Neuronal stem cell (in vitro differentiated cells): ENCODE measurements around the gene GRPEL2.

Experiments
- DNase-seq: peaks from one replicate; pipeline ENCODE4 v3.0.0-alpha.2; 2013; ENCODE audit warnings: low spot score
- H2AFZ ChIP-seq: one replicate; pipeline ENCODE4 v1.6.1; 2013; ENCODE audit warnings: mild to moderate bottlenecking, low read length, inconsistent platforms
- H2AK5ac ChIP-seq: 2 replicates; pipeline ENCODE4 v1.6.1; 2013; ENCODE audit warnings: low read depth, mild to moderate bottlenecking, inconsistent platforms, low read length, moderate library complexity, mixed read lengths
- H2BK120ac ChIP-seq: 2 replicates; pipeline ENCODE4 v1.6.1; 2013; ENCODE audit warnings: low read depth, mild to moderate bottlenecking, inconsistent platforms, low read length, moderate library complexity, mixed read lengths
- H2BK12ac ChIP-seq: one replicate; pipeline ENCODE4 v1.6.1; 2013; ENCODE audit warnings: low read length, inconsistent platforms
- H2BK15ac ChIP-seq: 2 replicates; pipeline ENCODE4 v1.6.1; 2013; ENCODE audit warnings: mild to moderate bottlenecking, low read length, inconsistent platforms, mixed read lengths
- H2BK5ac ChIP-seq: one replicate; pipeline ENCODE4 v1.6.1; 2013; ENCODE audit warnings: inconsistent platforms, mild to moderate bottlenecking, low read length, moderate library complexity
- H3K14ac ChIP-seq: one replicate; pipeline ENCODE4 v1.6.1; 2013; ENCODE audit warnings: low read length, inconsistent platforms
- H3K18ac ChIP-seq: 2 replicates; pipeline ENCODE4 v1.6.1; 2013; ENCODE audit warnings: low read length, inconsistent platforms
- H3K23ac ChIP-seq: 2 replicates; pipeline ENCODE4 v1.6.1; 2013; ENCODE audit warnings: low read depth, mild to moderate bottlenecking, mixed read lengths, low read length, inconsistent platforms; ENCODE audit not compliant: poor library complexity
- H3K27ac ChIP-seq: replicated peaks from 3 replicates; pipeline ENCODE4 v1.5.1; 2013; ENCODE audit warnings: low read length, inconsistent platforms
- H3K27me3 ChIP-seq, 3 experiments: 2 replicates each; pipeline ENCODE4 v1.6.1; 2013; ENCODE audit warnings: low read length in 3 of 3, mild to moderate bottlenecking in 2 of 3, inconsistent platforms in 1 of 3, low read depth in 1 of 3, mixed read lengths in 1 of 3, moderate library complexity in 1 of 3; ENCODE audit not compliant: control insufficient read depth in 3 of 3, insufficient read depth in 3 of 3
- H3K36me3 ChIP-seq, 2 donors: replicated peaks in 1 of 2; 2 replicates each; pipeline ENCODE4 v1.6.1; 2013; ENCODE audit warnings: low read length in 2 of 2; ENCODE audit not compliant: control insufficient read depth in 2 of 2, insufficient read depth in 2 of 2
- H3K4ac ChIP-seq: 2 replicates; pipeline ENCODE4 v1.6.1; 2013; ENCODE audit warnings: inconsistent platforms, mild to moderate bottlenecking, low read length, moderate library complexity
- H3K4me1 ChIP-seq, 2 donors: 1 replicate in 1 of 2; 2 replicates in 1 of 2; pipeline ENCODE4 v1.6.1; 2013; ENCODE audit warnings: low read length in 2 of 2, low read depth in 1 of 2; ENCODE audit not compliant: control insufficient read depth in 2 of 2, insufficient read depth in 1 of 2
- H3K4me2 ChIP-seq: one replicate; pipeline ENCODE4 v1.6.1; 2013; ENCODE audit warnings: mild to moderate bottlenecking, low read length, inconsistent platforms; ENCODE audit not compliant: insufficient read depth, poor library complexity, severe bottlenecking
- H3K4me3 ChIP-seq, 2 donors: 2 replicates each; pipeline ENCODE4 v1.5.1; 2013; ENCODE audit warnings: low read length in 2 of 2, mild to moderate bottlenecking in 2 of 2, inconsistent platforms in 1 of 2, moderate library complexity in 1 of 2
- H3K79me1 ChIP-seq: one replicate; pipeline ENCODE4 v1.6.1; 2013; ENCODE audit warnings: low read depth, mild to moderate bottlenecking, inconsistent platforms, low read length, moderate library complexity
- H3K9ac ChIP-seq: one replicate; pipeline ENCODE4 v1.6.1; 2013; ENCODE audit warnings: mild to moderate bottlenecking, low read depth, low read length, inconsistent platforms; ENCODE audit not compliant: poor library complexity
- H3K9me3 ChIP-seq, 2 donors: replicated peaks in 1 of 2; 2 replicates each; pipeline versions ENCODE3 to v1.6.1; 2013; ENCODE audit warnings: low read length in 2 of 2, mild to moderate bottlenecking in 2 of 2, inconsistent platforms in 1 of 2, low read depth in 1 of 2, mixed read lengths in 1 of 2, moderate library complexity in 1 of 2; ENCODE audit not compliant: control insufficient read depth in 2 of 2, insufficient read depth in 1 of 2
- H4K8ac ChIP-seq: one replicate; pipeline ENCODE4 v1.6.1; 2013; ENCODE audit warnings: low read depth, mild to moderate bottlenecking, inconsistent platforms, low read length, moderate library complexity
- H4K91ac ChIP-seq: one replicate; pipeline ENCODE4 v1.6.1; 2013; ENCODE audit warnings: low read length, low read depth, mild to moderate bottlenecking, inconsistent platforms; ENCODE audit not compliant: poor library complexity
- WGBS, 2 donors: extraction: QIAGEN DNeasy Blood & Tissue Kit; methylation state at CpG; one replicate each; pipeline ENCODE4 v1.1.7; 2013; ENCODE audit warnings: missing lambda C conversion rate in 2 of 2, mixed read lengths in 1 of 2; ENCODE audit not compliant: insufficient read length in 2 of 2, insufficient replicate concordance in 1 of 2; ENCODE audit errors: extremely low coverage in 2 of 2; 5-methylcytosine and 5-hydroxymethylcytosine counted together

Gene GRPEL2

DNA sequence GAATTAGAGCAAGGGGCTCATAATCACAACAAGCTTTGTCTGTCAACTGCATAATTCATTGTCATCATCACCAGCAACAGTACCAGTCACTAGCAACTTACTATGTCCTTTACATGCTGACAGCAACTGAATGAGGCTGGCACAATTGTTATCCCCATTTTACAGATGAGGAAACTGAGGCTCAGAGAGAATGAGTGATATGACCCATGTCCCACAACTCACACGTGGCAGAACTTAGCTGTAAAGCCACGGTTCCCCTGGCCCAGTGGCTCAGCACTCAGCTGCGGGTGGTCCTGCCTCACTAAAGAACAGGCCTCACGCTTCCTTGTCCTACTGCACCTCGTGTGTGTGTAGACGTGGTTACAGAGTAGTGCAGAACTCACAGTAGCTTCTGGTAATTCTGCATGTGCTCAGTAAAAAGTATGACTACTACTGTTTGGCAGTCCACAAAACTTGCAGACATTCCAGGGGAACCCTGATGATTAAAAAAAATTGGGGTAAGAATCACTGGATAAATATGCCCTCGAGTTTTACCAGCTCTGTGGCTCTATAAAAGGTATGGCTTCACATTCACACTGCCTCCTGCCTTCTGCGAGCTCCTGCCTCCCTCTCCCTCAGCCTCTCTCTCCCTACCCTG lies 43.4 kb upstream of the GRPEL2 start:
- no peak overlapping the region for H3K14ac ChIP-seq
- DNase-seq, result no peak
- H2BK15ac ChIP-seq, result no peak overlapping the region
- H2AFZ ChIP-seq, result peak overlapping the region; percentile 36
- H3K4me2 ChIP-seq, result no peak overlapping the region
- H3K4me1 ChIP-seq, result peaks cover 0 to 6% of the 10 kb centered on the region in 2 donors
- no peak overlapping the region for H2BK5ac ChIP-seq
- no peak overlapping the region for H3K23ac ChIP-seq
- peaks cover 2% of the 10 kb centered on the region for H3K79me1 ChIP-seq
- H2AK5ac ChIP-seq, result no peak overlapping the region
- no peak overlapping the region for H4K91ac ChIP-seq
- no peak overlapping the region for H3K18ac ChIP-seq
- H3K27me3 ChIP-seq, result peaks cover 0 to 43% (median 0%) of the 10 kb centered on the region in 3 experiments
- H2BK120ac ChIP-seq, result no peak overlapping the region
- H3K9ac ChIP-seq, result no peak overlapping the region
- WGBS, 2 donors, result no CpG with 5 or more reads among the region's 8 CpGs
- peak overlapping the region in 1 of 2 donors; percentile 28 for H3K4me3 ChIP-seq
- H4K8ac ChIP-seq, result no peak overlapping the region
- H2BK12ac ChIP-seq, result no peak overlapping the region
- no peaks in the 10 kb centered on the region for H3K36me3 ChIP-seq
- H3K9me3 ChIP-seq, result no peaks in the 10 kb centered on the region
- H3K4ac ChIP-seq, result no peak overlapping the region
- no peak overlapping the region for H3K27ac ChIP-seq

DNA sequence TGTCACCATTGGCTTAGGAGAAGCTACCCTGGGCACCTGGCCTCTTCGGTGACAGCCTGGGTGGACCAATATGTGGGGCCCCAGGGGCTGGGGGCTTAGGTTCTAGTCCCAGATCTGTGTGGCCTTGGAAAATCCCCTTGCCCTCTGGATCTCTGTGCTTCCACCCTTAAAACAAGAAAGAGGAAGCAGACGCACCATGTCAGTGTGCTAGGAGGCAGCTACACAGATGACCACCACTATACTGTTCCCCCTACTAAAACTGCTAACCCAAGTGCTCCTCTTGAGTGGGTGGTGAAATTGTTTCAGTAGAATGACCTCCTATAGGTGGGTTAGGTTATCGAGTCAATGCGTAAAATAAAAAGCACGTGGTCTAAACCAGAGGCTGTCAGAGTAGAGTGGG lies 42.7 kb upstream of the GRPEL2 start:
- Histone ChIP-seq H3K4me1 (peaks cover 0 to 6% of the 10 kb centered on the region in 2 donors), H3K4me2 (no peak overlapping the region), H3K4me3 (no peak overlapping the region), H2AFZ (no peak overlapping the region), H2BK120ac (no peak overlapping the region), H3K14ac (no peak overlapping the region), H2BK15ac (no peak overlapping the region), H3K36me3 (no peaks in the 10 kb centered on the region), H3K4ac (no peak overlapping the region), H2BK12ac (no peak overlapping the region), H3K9ac (no peak overlapping the region), H4K91ac (no peak overlapping the region), H3K27ac (no peak overlapping the region), H3K18ac (no peak overlapping the region), H3K9me3 (no peaks in the 10 kb centered on the region), H4K8ac (no peak overlapping the region), H2AK5ac (peak overlapping the region; percentile 18), H3K79me1 (no peaks in the 10 kb centered on the region), H3K27me3 (peaks cover 0 to 43% (median 0%) of the 10 kb centered on the region in 3 experiments), H3K23ac (no peak overlapping the region), H2BK5ac (no peak overlapping the region)
- no peak for DNase-seq
- WGBS, 2 donors, result no CpG with 5 or more reads among the region's 5 CpGs

DNA sequence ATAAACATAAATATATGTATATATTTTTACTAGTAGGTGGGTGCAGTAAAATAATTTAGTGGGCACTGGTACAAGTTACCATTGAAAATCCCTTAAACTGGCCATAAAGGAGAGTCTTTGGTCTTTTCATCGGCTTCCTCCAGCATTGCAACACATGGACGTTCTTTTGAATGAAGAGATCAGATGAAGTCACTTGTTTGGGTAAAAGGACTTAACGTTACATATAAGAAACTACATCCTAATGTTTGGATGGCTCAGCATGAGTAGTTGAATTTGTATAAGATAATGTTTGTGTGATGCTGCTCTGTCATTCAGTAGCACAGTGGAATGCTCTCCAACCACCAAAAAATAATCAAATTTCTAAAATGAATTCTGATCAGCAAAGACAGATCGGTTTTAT lies 42.1 kb upstream of the GRPEL2 start:
- no peak overlapping the region for H2AK5ac ChIP-seq
- H3K14ac ChIP-seq, result no peak overlapping the region
- H3K4me2 ChIP-seq, result no peak overlapping the region
- no peak overlapping the region for H3K18ac ChIP-seq
- H3K27me3 ChIP-seq, result peaks cover 0 to 44% (median 0%) of the 10 kb centered on the region in 3 experiments
- no peak overlapping the region for H3K9ac ChIP-seq
- H3K36me3 ChIP-seq, result no peaks in the 10 kb centered on the region
- no peak overlapping the region for H2BK5ac ChIP-seq
- no peak overlapping the region for H3K27ac ChIP-seq
- no peak overlapping the region for H4K8ac ChIP-seq
- no peak overlapping the region for H3K4me3 ChIP-seq
- no peak overlapping the region for H2AFZ ChIP-seq
- no peaks in the 10 kb centered on the region for H3K79me1 ChIP-seq
- no CpG with 5 or more reads among the region's 4 CpGs for WGBS, 2 donors
- no peak for DNase-seq
- no peak overlapping the region for H2BK12ac ChIP-seq
- peaks cover 0 to 6% of the 10 kb centered on the region in 2 donors for H3K4me1 ChIP-seq
- no peak overlapping the region for H4K91ac ChIP-seq
- H3K4ac ChIP-seq, result no peak overlapping the region
- H3K23ac ChIP-seq, result no peak overlapping the region
- no peak overlapping the region for H2BK15ac ChIP-seq
- H3K9me3 ChIP-seq, result no peaks in the 10 kb centered on the region
- H2BK120ac ChIP-seq, result no peak overlapping the region

GRCh38 chr5:149304195-149305078 lies 40.9 kb upstream of the GRPEL2 start:
- Histone ChIP-seq H3K23ac (no peak overlapping the region), H3K4me2 (no peak overlapping the region), H3K79me1 (no peaks in the 10 kb centered on the region), H4K8ac (no peak overlapping the region), H2AFZ (no peak overlapping the region), H2BK12ac (no peak overlapping the region), H3K14ac (no peak overlapping the region), H2BK5ac (no peak overlapping the region), H2AK5ac (peak overlapping the region; percentile 42), H3K4me1 (peaks cover 0 to 6% of the 10 kb centered on the region in 2 donors), H2BK15ac (no peak overlapping the region), H3K9ac (peak overlapping the region; percentile 65), H3K18ac (peak overlapping the region; percentile 21), H3K27me3 (peaks cover 0 to 49% (median 0%) of the 10 kb centered on the region in 3 experiments), H2BK120ac (no peak overlapping the region), H3K36me3 (no peaks in the 10 kb centered on the region), H3K4me3 (no peak overlapping the region), H3K9me3 (no peaks in the 10 kb centered on the region), H3K4ac (no peak overlapping the region), H3K27ac (no peak overlapping the region), H4K91ac (no peak overlapping the region)
- DNase-seq, result no peak
- WGBS, 2 donors, result no CpG with 5 or more reads among the region's 11 CpGs
